OCI-LY3 (cell line): ENCODE results near the gene APBB2.

Experiments
- H2AFZ ChIP-seq: fragments of 200-600, 300-600 bp; shearing (Covaris generic); 2 replicates; pipeline ENCODE4 v1.6.0; 2014; ENCODE audit warnings: antibody characterized with exemption, low read depth, low read length
- H3K27ac ChIP-seq: fragments of 200-600, 300-600 bp; sonication (generic); 2 replicates; pipeline ENCODE4 v1.5.1; 2014; ENCODE audit warnings: mild to moderate bottlenecking, low read length, moderate library complexity, mixed read lengths
- H3K27me3 ChIP-seq: fragments of 200-600, 300-600 bp; sonication (generic); 2 replicates; pipeline ENCODE4 v1.6.1; 2014; ENCODE audit warnings: low read depth, low read length, mixed read lengths
- H3K36me3 ChIP-seq: fragments of 200-600, 300-600 bp; sonication (generic); replicated peaks from 2 replicates; pipeline ENCODE3; 2014; ENCODE audit warnings: low read depth, low read length, mixed read lengths
- H3K4me1 ChIP-seq: fragments of 300-600, 200-600 bp; sonication (generic); 2 replicates; pipeline ENCODE4 v1.6.1; 2014; ENCODE audit warnings: low read length, mixed read lengths
- H3K4me2 ChIP-seq: fragments of 200-600, 300-600 bp; sonication (generic); 2 replicates; pipeline ENCODE4 v1.6.1; 2014; ENCODE audit warnings: low read length, mixed read lengths
- H3K4me3 ChIP-seq: fragments of 300-600, 200-600 bp; sonication (generic); 2 replicates; pipeline ENCODE4 v1.5.1; 2014; ENCODE audit warnings: antibody characterized with exemption, mild to moderate bottlenecking, low read length, moderate library complexity
- H3K79me2 ChIP-seq: fragments of 300-600, 200-600 bp; shearing (Covaris generic); 2 replicates; pipeline ENCODE4 v1.6.1; 2014; ENCODE audit warnings: mild to moderate bottlenecking, low read length, mixed read lengths
- H3K9ac ChIP-seq: fragments of 300-600, 200-600 bp; shearing (Covaris generic); 2 replicates; pipeline ENCODE4 v1.6.0; 2014; ENCODE audit warnings: mild to moderate bottlenecking, low read length, moderate library complexity
- H3K9me3 ChIP-seq: fragments of 200-600, 300-600 bp; shearing (Covaris generic); 2 replicates; pipeline ENCODE4 v1.6.1; 2014; ENCODE audit warnings: low read length, mixed read lengths; ENCODE audit not compliant: insufficient read depth
- H4K20me1 ChIP-seq: fragments of 200-600, 300-600 bp; sonication (generic); 2 replicates; pipeline ENCODE4 v1.6.1; 2016; ENCODE audit warnings: low read length, mixed read lengths; ENCODE audit not compliant: insufficient read depth
- CTCF ChIP-seq: fragments of 200-600, 300-600 bp; sonication (generic); IDR thresholded peaks from 2 replicates; pipeline ENCODE4 v1.5.1; 2014; ENCODE audit warnings: antibody characterized with exemption, low read length, low read depth
- EZH2phosphoT487 ChIP-seq: fragments of 200-600 bp; shearing (Covaris generic); IDR thresholded peaks from 2 replicates; pipeline ENCODE4 v1.6.1; 2018; ENCODE audit warnings: antibody characterized with exemption, mixed run types, low read depth

The APBB2 gene

GRCh38 chr4:40978548-40978947 is 235.8 kb downstream of the APBB2 start:
- Histone ChIP-seq H3K79me2 (no peaks in the 10 kb centered on the region), H3K9me3 (no peaks in the 10 kb centered on the region), H2AFZ (no peak overlapping the region), H3K4me2 (no peak overlapping the region), H3K4me1 (no peaks in the 10 kb centered on the region), H3K9ac (no peak overlapping the region), H3K27ac (no peak overlapping the region), H3K27me3 (peaks cover 16% of the 10 kb centered on the region), H3K4me3 (no peak overlapping the region), H4K20me1 (no peaks in the 10 kb centered on the region), H3K36me3 (no peaks in the 10 kb centered on the region)
- TF ChIP-seq EZH2phosphoT487 (no peak), CTCF (no peak)

- no peak overlapping the region for H3K4me2 ChIP-seq
- no peak for TF ChIP-seq EZH2phosphoT487
- TF ChIP-seq CTCF = peak; percentile 75
Observed at GRCh38 chr4:40976343-40976742, 238.0 kb downstream of the APBB2 start.

GRCh38 chr4:40972722-40973121 is 241.6 kb downstream of the APBB2 start:
- TF ChIP-seq EZH2phosphoT487 = no peak
- no peak for TF ChIP-seq CTCF
- Histone ChIP-seq H3K4me2 (no peak overlapping the region), H3K36me3 (no peaks in the 10 kb centered on the region)

More at GRCh38 chr4:40976343-40976742, 238.0 kb downstream of the APBB2 start:
- Histone ChIP-seq H3K4me3 (no peak overlapping the region), H3K9me3 (no peaks in the 10 kb centered on the region), H3K79me2 (no peaks in the 10 kb centered on the region), H3K4me1 (no peaks in the 10 kb centered on the region), H3K27me3 (peaks cover 16% of the 10 kb centered on the region), H3K27ac (no peak overlapping the region), H4K20me1 (no peaks in the 10 kb centered on the region), H3K36me3 (no peaks in the 10 kb centered on the region), H2AFZ (no peak overlapping the region), H3K9ac (no peak overlapping the region)

GRCh38 chr4:40971338-40971737 is 243.0 kb downstream of the APBB2 start:
- Histone ChIP-seq H3K79me2 (no peaks in the 10 kb centered on the region), H2AFZ (no peak overlapping the region), H3K27me3 (peaks cover 4% of the 10 kb centered on the region; the same call in 1 of the 2 replicates), H3K4me3 (no peak overlapping the region), H3K4me2 (no peak overlapping the region), H3K9me3 (no peaks in the 10 kb centered on the region), H3K9ac (no peak overlapping the region), H3K27ac (no peak overlapping the region), H3K36me3 (no peaks in the 10 kb centered on the region), H4K20me1 (no peaks in the 10 kb centered on the region), H3K4me1 (no peaks in the 10 kb centered on the region)
- TF ChIP-seq EZH2phosphoT487 = no peak
- no peak for TF ChIP-seq CTCF

More at GRCh38 chr4:40972722-40973121, 241.6 kb downstream of the APBB2 start:
- Histone ChIP-seq H3K4me3 (no peak overlapping the region), H3K9ac (no peak overlapping the region), H3K79me2 (no peaks in the 10 kb centered on the region), H4K20me1 (no peaks in the 10 kb centered on the region), H3K27me3 (peaks cover 7% of the 10 kb centered on the region), H2AFZ (no peak overlapping the region), H3K27ac (no peak overlapping the region), H3K4me1 (no peaks in the 10 kb centered on the region), H3K9me3 (no peaks in the 10 kb centered on the region)
